Measurements from ENCODE around the gene USP37.

GRCh38 chr2:218434456-218434855 is 133.7 kb downstream of the USP37 start:
- no peak for TF ChIP-seq CTCF (IDR thresholded peaks at IDR 0.05)
- TF ChIP-seq POLR2A (IDR thresholded peaks at IDR 0.05) = no peak
- no peak for TF ChIP-seq EP300 (IDR thresholded peaks at IDR 0.05)

Measured in ovary (tissue), 3 donors.